Panc1 (cell line): ENCODE results near the gene ZBTB8OS.

ENCODE experiments used
- POLR2AphosphoS5 ChIP-seq: IDR thresholded peaks from 2 replicates; pipeline ENCODE4 v1.6.1; 2012; ENCODE audit warnings: mild to moderate bottlenecking, low read depth, low read length, moderate library complexity
- TF ChIP-seq, protein P1 (sequence below): fragments of 450-650 bp; IDR thresholded peaks from 2 replicates; pipeline ENCODE4 v1.5.1; 2017; ENCODE audit warnings: mild to moderate bottlenecking

DNA sequence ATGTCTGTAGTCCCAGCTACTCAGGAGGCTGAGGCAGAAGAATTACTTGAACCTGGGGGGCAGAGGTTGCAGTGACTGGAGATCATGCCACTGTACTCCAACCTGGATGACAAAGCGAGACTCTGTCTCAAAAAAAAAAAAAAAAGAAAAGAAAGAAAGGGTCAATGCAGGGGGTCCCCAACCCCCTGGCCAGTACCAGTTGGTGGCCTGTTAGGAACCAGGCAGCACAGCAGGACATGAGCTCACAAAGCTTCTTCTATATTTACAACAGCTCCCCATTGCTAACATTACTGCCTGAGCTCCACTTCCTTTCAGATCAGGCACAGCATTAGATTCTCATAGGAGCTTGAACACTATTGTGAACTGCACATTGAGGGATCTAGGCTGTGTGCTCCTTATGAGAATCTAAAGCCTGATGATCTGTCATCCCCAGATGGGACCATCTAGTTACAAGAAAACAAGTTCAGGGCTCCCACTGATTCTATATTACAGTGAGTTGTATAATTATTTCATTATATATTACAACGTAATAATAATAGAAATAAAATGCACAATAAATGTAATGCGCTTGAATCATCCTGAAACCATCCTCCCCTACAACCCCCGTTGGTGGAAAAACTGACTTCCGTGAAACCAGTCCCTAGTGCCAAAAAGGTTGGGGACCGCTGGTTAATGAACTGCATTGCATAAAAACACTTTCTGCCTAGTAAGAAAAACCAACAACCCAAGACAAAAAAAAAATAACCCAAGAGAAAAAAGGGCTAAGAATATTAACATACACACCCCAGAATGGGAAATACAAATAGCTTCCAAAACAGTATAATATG, 2.8 kb downstream of the ZBTB8OS start:
- TF ChIP-seq, protein P1, sequence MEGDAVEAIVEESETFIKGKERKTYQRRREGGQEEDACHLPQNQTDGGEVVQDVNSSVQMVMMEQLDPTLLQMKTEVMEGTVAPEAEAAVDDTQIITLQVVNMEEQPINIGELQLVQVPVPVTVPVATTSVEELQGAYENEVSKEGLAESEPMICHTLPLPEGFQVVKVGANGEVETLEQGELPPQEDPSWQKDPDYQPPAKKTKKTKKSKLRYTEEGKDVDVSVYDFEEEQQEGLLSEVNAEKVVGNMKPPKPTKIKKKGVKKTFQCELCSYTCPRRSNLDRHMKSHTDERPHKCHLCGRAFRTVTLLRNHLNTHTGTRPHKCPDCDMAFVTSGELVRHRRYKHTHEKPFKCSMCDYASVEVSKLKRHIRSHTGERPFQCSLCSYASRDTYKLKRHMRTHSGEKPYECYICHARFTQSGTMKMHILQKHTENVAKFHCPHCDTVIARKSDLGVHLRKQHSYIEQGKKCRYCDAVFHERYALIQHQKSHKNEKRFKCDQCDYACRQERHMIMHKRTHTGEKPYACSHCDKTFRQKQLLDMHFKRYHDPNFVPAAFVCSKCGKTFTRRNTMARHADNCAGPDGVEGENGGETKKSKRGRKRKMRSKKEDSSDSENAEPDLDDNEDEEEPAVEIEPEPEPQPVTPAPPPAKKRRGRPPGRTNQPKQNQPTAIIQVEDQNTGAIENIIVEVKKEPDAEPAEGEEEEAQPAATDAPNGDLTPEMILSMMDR, result no peak
- TF ChIP-seq POLR2AphosphoS5, result no peak
